Measurements from ENCODE around the gene IFT57. TPM values are rescaled to one million over a fixed set of nuclear protein-coding genes. Genes with fewer than 3 reads are reported as not detected.

The IFT57 gene
- total and polyA plus RNA-seq, 2 donors (not counting 1 experiment from before 2014, with no cell fraction given): 53.6 to 94.4 TPM

DNA sequence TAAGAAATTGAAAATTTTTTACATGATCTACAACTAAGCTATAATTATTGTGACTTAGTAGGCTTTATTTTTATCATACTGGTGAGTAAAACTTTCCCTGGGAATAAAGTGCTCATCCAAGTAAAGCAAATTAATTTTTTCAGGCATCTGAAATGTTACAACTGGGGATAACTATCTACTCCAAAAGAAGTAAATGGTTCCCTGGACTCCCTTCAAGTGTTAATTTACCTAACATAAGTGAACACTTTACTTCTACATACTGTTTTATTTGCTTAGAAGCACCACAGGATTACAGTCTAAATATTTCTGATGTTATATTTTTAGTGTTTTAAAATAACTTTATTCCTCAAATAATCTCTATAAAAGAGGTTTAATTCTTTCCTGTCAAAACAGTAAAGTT lies 57.8 kb downstream of the IFT57 start:
- H3K4me3 Mint-ChIP-seq: no peak overlapping the region
- TF ChIP-seq, protein P1, sequence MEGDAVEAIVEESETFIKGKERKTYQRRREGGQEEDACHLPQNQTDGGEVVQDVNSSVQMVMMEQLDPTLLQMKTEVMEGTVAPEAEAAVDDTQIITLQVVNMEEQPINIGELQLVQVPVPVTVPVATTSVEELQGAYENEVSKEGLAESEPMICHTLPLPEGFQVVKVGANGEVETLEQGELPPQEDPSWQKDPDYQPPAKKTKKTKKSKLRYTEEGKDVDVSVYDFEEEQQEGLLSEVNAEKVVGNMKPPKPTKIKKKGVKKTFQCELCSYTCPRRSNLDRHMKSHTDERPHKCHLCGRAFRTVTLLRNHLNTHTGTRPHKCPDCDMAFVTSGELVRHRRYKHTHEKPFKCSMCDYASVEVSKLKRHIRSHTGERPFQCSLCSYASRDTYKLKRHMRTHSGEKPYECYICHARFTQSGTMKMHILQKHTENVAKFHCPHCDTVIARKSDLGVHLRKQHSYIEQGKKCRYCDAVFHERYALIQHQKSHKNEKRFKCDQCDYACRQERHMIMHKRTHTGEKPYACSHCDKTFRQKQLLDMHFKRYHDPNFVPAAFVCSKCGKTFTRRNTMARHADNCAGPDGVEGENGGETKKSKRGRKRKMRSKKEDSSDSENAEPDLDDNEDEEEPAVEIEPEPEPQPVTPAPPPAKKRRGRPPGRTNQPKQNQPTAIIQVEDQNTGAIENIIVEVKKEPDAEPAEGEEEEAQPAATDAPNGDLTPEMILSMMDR (IDR thresholded peaks at IDR 0.05): no peak
- peaks cover 3 to 14% of the 10 kb centered on the region in 2 donors for H3K4me1 ChIP-seq (ENCODE audit: control insufficient read depth in 2 of 2, insufficient read depth in 2 of 2, low read length in 2 of 2)
- ATAC-seq (ENCODE audit: low read depth) (no peak), DNase-seq (no peak)
- no peak overlapping the region for H3K4me3 ChIP-seq (ENCODE audit: control extremely low read depth in 1 of 5, extremely low read depth in 1 of 5, insufficient read depth in 1 of 5, low read depth in 2 of 5, low read length in 4 of 5)
- peaks cover 0 to 52% of the 10 kb centered on the region in 2 experiments for H3K36me3 ChIP-seq (replicated peaks in 1 of 2; ENCODE audit: control extremely low read depth in 1 of 2, control insufficient read depth in 1 of 2, extremely low read depth in 1 of 2, insufficient read depth in 2 of 2, low read length in 1 of 2)
- ChIA-PET CTCF (no interaction called here), POLR2A (no interaction called here)
- H3K27ac Mint-ChIP-seq: no peak overlapping the region
- no peak overlapping the region for H3K4me2 ChIP-seq (replicated peaks; ENCODE audit: low read depth, low read length, poor library complexity, severe bottlenecking)
- H3K27me3 ChIP-seq (replicated peaks in 1 of 4; ENCODE audit: control extremely low read depth in 1 of 4, control insufficient read depth in 3 of 4, insufficient read depth in 4 of 4, low read length in 3 of 4): no peaks in the 10 kb centered on the region
- no peaks in the 10 kb centered on the region for H3K9me3 ChIP-seq (ENCODE audit: control extremely low read depth in 1 of 3, control insufficient read depth in 2 of 3, insufficient read depth in 1 of 3, low read length in 2 of 3)
- no peak overlapping the region for H3K27ac ChIP-seq (ENCODE audit: low read length in 2 of 2)
- no peaks in the 10 kb centered on the region for H3K79me2 ChIP-seq (ENCODE audit: control insufficient read depth, insufficient read depth, low read length)
- H3K9me3 Mint-ChIP-seq (ENCODE audit: insufficient read depth): no peaks in the 10 kb centered on the region
- H3K9ac ChIP-seq (ENCODE audit: low read length): no peak overlapping the region
- H3K4me1 Mint-ChIP-seq: peaks cover 37% of the 10 kb centered on the region
- H2AFZ ChIP-seq (ENCODE audit: insufficient read depth, low read depth, low read length, poor library complexity, severe bottlenecking): no peak overlapping the region
- H3K27me3 Mint-ChIP-seq: no peaks in the 10 kb centered on the region
- intact Hi-C loops (cut with micrococcal nuclease): loop anchor here (5.0 kb wide), 1 partner anchor 37 kb away; no protein-coding TSS in a partner anchor
- H4K20me1 ChIP-seq (ENCODE audit: control insufficient read depth, insufficient read depth, low read length, poor library complexity, severe bottlenecking): no peaks in the 10 kb centered on the region

DNA sequence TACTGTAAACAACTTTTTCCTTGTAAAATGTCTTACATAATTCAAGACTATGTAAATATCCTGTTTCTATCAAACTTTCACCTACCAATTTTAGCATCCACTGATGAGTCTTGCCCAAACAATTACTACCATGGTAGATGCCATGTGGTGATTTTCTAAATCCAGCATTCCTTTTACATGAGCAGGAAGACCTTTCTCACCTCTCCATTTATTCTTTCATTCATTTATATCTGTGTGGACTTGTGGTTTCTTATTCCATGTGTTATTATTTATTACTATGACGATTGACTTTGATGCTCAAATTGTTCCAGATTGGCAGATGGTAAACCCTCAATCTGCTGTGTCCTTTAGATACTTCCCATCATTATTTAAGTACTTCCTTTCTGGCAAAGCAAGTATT lies 62.4 kb downstream of the IFT57 start:
- no peak overlapping the region for H3K27ac ChIP-seq (ENCODE audit: low read length in 2 of 2)
- Mint-ChIP-seq H3K27ac (peak overlapping the region; percentile 43), H3K4me3 (no peak overlapping the region), H3K27me3 (no peaks in the 10 kb centered on the region), H3K4me1 (peaks cover 38% of the 10 kb centered on the region), H3K9me3 (ENCODE audit: insufficient read depth) (peaks cover 4% of the 10 kb centered on the region)
- H3K4me3 ChIP-seq (ENCODE audit: control extremely low read depth in 1 of 5, extremely low read depth in 1 of 5, insufficient read depth in 1 of 5, low read depth in 2 of 5, low read length in 4 of 5): no peak overlapping the region
- ChIA-PET CTCF (no interaction called here), POLR2A (no interaction called here)
- no peak for TF ChIP-seq EZH2 (IDR thresholded peaks at IDR 0.05; ENCODE audit: borderline replicate concordance, insufficient read depth, low read depth, low read length, poor library complexity, severe bottlenecking)
- TF ChIP-seq, protein P1 (IDR thresholded peaks at IDR 0.05): no peak
- H3K4me2 ChIP-seq (replicated peaks; ENCODE audit: low read depth, low read length, poor library complexity, severe bottlenecking): no peak overlapping the region
- intact Hi-C loops (cut with micrococcal nuclease): loop anchor here (5.0 kb wide), 1 partner anchor 33 kb away; no protein-coding TSS in a partner anchor
- peaks cover 0 to 30% of the 10 kb centered on the region in 2 experiments for H3K36me3 ChIP-seq (replicated peaks in 1 of 2; ENCODE audit: control extremely low read depth in 1 of 2, control insufficient read depth in 1 of 2, extremely low read depth in 1 of 2, insufficient read depth in 2 of 2, low read length in 1 of 2)
- no peaks in the 10 kb centered on the region for H4K20me1 ChIP-seq (ENCODE audit: control insufficient read depth, insufficient read depth, low read length, poor library complexity, severe bottlenecking)
- H3K79me2 ChIP-seq (ENCODE audit: control insufficient read depth, insufficient read depth, low read length): no peaks in the 10 kb centered on the region
- H2AFZ ChIP-seq (ENCODE audit: insufficient read depth, low read depth, low read length, poor library complexity, severe bottlenecking): no peak overlapping the region
- ATAC-seq (ENCODE audit: low read depth) (no peak), DNase-seq (no peak)
- peaks cover 3 to 10% of the 10 kb centered on the region in 2 donors for H3K4me1 ChIP-seq (ENCODE audit: control insufficient read depth in 2 of 2, insufficient read depth in 2 of 2, low read length in 2 of 2)
- H3K9ac ChIP-seq (ENCODE audit: low read length): no peak overlapping the region
- H3K27me3 ChIP-seq (replicated peaks in 1 of 4; ENCODE audit: control extremely low read depth in 1 of 4, control insufficient read depth in 3 of 4, insufficient read depth in 4 of 4, low read length in 3 of 4): no peaks in the 10 kb centered on the region
- WGBS (ENCODE audit: insufficient coverage): no CpG with 5 or more reads among the region's 1 CpG
- H3K9me3 ChIP-seq (ENCODE audit: control extremely low read depth in 1 of 3, control insufficient read depth in 2 of 3, insufficient read depth in 1 of 3, low read length in 2 of 3): peaks cover 0 to under 1% (median 0%) of the 10 kb centered on the region in 3 donors

Measured in B cell (primary cell).